Trophoblast cell (in vitro differentiated cells and primary cell): ENCODE data around the gene DIS3L2.

Source experiments
- DNase-seq, 2 donors: peaks; one replicate each; pipeline ENCODE4 v3.0.0-alpha.2; 2016
- H2AFZ ChIP-seq: 2 replicates; pipeline ENCODE4 v1.6.1; 2013; ENCODE audit warnings: low read length, moderate library complexity, mild to moderate bottlenecking; ENCODE audit not compliant: insufficient read depth, poor library complexity
- H2AK5ac ChIP-seq: 2 replicates; pipeline ENCODE4 v1.6.1; 2013; ENCODE audit warnings: mild to moderate bottlenecking, low read length
- H2BK120ac ChIP-seq: 2 replicates; pipeline ENCODE4 v1.6.1; 2013; ENCODE audit warnings: low read length, mild to moderate bottlenecking, moderate library complexity; ENCODE audit not compliant: insufficient read depth, poor library complexity
- H2BK12ac ChIP-seq: 2 replicates; pipeline ENCODE4 v1.6.1; 2013; ENCODE audit warnings: mild to moderate bottlenecking, low read length, moderate library complexity
- H2BK5ac ChIP-seq: 2 replicates; pipeline ENCODE4 v1.6.1; 2013; ENCODE audit warnings: low read length, low read depth, moderate library complexity, mild to moderate bottlenecking; ENCODE audit not compliant: poor library complexity
- H3K14ac ChIP-seq: 2 replicates; pipeline ENCODE4 v1.6.1; 2013; ENCODE audit warnings: mild to moderate bottlenecking, low read length
- H3K18ac ChIP-seq: 2 replicates; pipeline ENCODE4 v1.6.1; 2013; ENCODE audit warnings: mild to moderate bottlenecking, low read length
- H3K23ac ChIP-seq: 2 replicates; pipeline ENCODE4 v1.6.1; 2013; ENCODE audit warnings: low read length
- H3K27ac ChIP-seq: 2 replicates; pipeline ENCODE4 v1.5.1; 2013; ENCODE audit warnings: low read depth, mild to moderate bottlenecking, inconsistent platforms, low read length, moderate library complexity
- H3K27me3 ChIP-seq: 2 replicates; pipeline ENCODE4 v1.6.1; 2013; ENCODE audit warnings: inconsistent platforms, mild to moderate bottlenecking, low read length, moderate library complexity; ENCODE audit not compliant: insufficient read depth
- H3K36me3 ChIP-seq, 2 experiments: 1 replicate in 1 of 2; 2 replicates in 1 of 2; pipeline ENCODE4 v1.6.1; 2013; ENCODE audit warnings: low read length in 2 of 2, mild to moderate bottlenecking in 2 of 2, moderate library complexity in 1 of 2; ENCODE audit not compliant: insufficient read depth in 2 of 2, control insufficient read depth in 1 of 2
- H3K4ac ChIP-seq: 2 replicates; pipeline ENCODE4 v1.6.1; 2013; ENCODE audit warnings: low read depth, mild to moderate bottlenecking, low read length, moderate library complexity
- H3K4me1 ChIP-seq, 2 experiments: 1 replicate in 1 of 2; 2 replicates in 1 of 2; pipeline ENCODE4 v1.6.1; 2013; ENCODE audit warnings: low read length in 2 of 2, mild to moderate bottlenecking in 2 of 2, moderate library complexity in 1 of 2; ENCODE audit not compliant: insufficient read depth in 2 of 2, control insufficient read depth in 1 of 2
- H3K4me2 ChIP-seq: 2 replicates; pipeline ENCODE4 v1.6.1; 2013; ENCODE audit warnings: inconsistent platforms, mild to moderate bottlenecking, low read length, moderate library complexity
- H3K4me3 ChIP-seq: 2 replicates; pipeline ENCODE4 v1.5.1; 2013; ENCODE audit warnings: mild to moderate bottlenecking, low read depth, low read length, inconsistent platforms
- H3K79me1 ChIP-seq: one replicate; pipeline ENCODE4 v1.6.1; 2013; ENCODE audit warnings: low read length
- H3K79me2 ChIP-seq: 2 replicates; pipeline ENCODE4 v1.6.1; 2013; ENCODE audit warnings: low read length, mild to moderate bottlenecking; ENCODE audit not compliant: control insufficient read depth, insufficient read depth, poor library complexity
- H3K9ac ChIP-seq: 2 replicates; pipeline ENCODE4 v1.6.1; 2013; ENCODE audit warnings: mild to moderate bottlenecking, low read length
- H3K9me3 ChIP-seq: 2 replicates; pipeline ENCODE4 v1.6.1; 2013; ENCODE audit warnings: low read depth, mild to moderate bottlenecking, control low read depth, inconsistent platforms, low read length; ENCODE audit not compliant: insufficient read depth
- H4K12ac ChIP-seq: 2 replicates; pipeline ENCODE4 v1.6.1; 2013; ENCODE audit warnings: low read depth, mild to moderate bottlenecking, low read length, moderate library complexity
- H4K8ac ChIP-seq: 2 replicates; pipeline ENCODE4 v1.6.1; 2013; ENCODE audit warnings: low read depth, mild to moderate bottlenecking, low read length, moderate library complexity
- H4K91ac ChIP-seq: one replicate; pipeline ENCODE4 v1.6.1; 2013; ENCODE audit warnings: low read depth, mild to moderate bottlenecking, low read length, moderate library complexity
- WGBS: extraction: QIAGEN DNeasy Blood & Tissue Kit; methylation state at CpG from one replicate; pipeline ENCODE4 v1.1.7; 2013; ENCODE audit warnings: missing lambda C conversion rate; ENCODE audit not compliant: insufficient read length, insufficient coverage; ENCODE audit errors: extremely low coverage; 5-methylcytosine and 5-hydroxymethylcytosine counted together

The DIS3L2 gene

GRCh38 chr2:232240906-232241305 is 279.4 kb downstream of the DIS3L2 start:
- H2BK12ac ChIP-seq: no peak overlapping the region
- peaks cover 2% of the 10 kb centered on the region for H3K9me3 ChIP-seq
- H3K27me3 ChIP-seq: no peaks in the 10 kb centered on the region
- H3K4me1 ChIP-seq: no peaks in the 10 kb centered on the region
- H3K27ac ChIP-seq: no peak overlapping the region
- H4K8ac ChIP-seq: no peak overlapping the region
- no peak overlapping the region for H3K9ac ChIP-seq
- DNase-seq: no peak
- H3K79me1 ChIP-seq: no peaks in the 10 kb centered on the region
- no peaks in the 10 kb centered on the region for H3K79me2 ChIP-seq
- no peak overlapping the region for H3K4me3 ChIP-seq
- no peak overlapping the region for H2BK120ac ChIP-seq
- no peak overlapping the region for H3K18ac ChIP-seq
- H2BK5ac ChIP-seq: no peak overlapping the region
- no peak overlapping the region for H3K14ac ChIP-seq
- H3K4ac ChIP-seq: no peak overlapping the region
- H3K23ac ChIP-seq: no peak overlapping the region
- H2AFZ ChIP-seq: no peak overlapping the region
- no peak overlapping the region for H3K4me2 ChIP-seq
- H4K91ac ChIP-seq: no peak overlapping the region
- no peak overlapping the region for H4K12ac ChIP-seq
- peaks cover 0 to 2% of the 10 kb centered on the region in 2 experiments for H3K36me3 ChIP-seq
- no peak overlapping the region for H2AK5ac ChIP-seq
- no CpG with 5 or more reads among the region's 10 CpGs for WGBS

- Histone ChIP-seq H2BK12ac (no peak overlapping the region), H3K4me2 (no peak overlapping the region), H2AFZ (no peak overlapping the region), H3K14ac (no peak overlapping the region), H3K9me3 (peaks cover 2% of the 10 kb centered on the region), H4K12ac (no peak overlapping the region), H3K36me3 (peaks cover 0 to 2% of the 10 kb centered on the region in 2 experiments), H3K27me3 (no peaks in the 10 kb centered on the region), H3K27ac (no peak overlapping the region), H3K4ac (no peak overlapping the region), H4K8ac (no peak overlapping the region), H3K23ac (no peak overlapping the region), H3K4me3 (no peak overlapping the region), H2AK5ac (no peak overlapping the region), H3K79me1 (no peaks in the 10 kb centered on the region), H3K79me2 (no peaks in the 10 kb centered on the region), H3K4me1 (no peaks in the 10 kb centered on the region), H3K18ac (no peak overlapping the region), H3K9ac (no peak overlapping the region), H2BK120ac (no peak overlapping the region), H2BK5ac (no peak overlapping the region), H4K91ac (no peak overlapping the region)
- DNase-seq: no peak
- WGBS: no CpG with 5 or more reads among the region's 2 CpGs
Measured at GRCh38 chr2:232242316-232242715, 280.8 kb downstream of the DIS3L2 start.

DNA sequence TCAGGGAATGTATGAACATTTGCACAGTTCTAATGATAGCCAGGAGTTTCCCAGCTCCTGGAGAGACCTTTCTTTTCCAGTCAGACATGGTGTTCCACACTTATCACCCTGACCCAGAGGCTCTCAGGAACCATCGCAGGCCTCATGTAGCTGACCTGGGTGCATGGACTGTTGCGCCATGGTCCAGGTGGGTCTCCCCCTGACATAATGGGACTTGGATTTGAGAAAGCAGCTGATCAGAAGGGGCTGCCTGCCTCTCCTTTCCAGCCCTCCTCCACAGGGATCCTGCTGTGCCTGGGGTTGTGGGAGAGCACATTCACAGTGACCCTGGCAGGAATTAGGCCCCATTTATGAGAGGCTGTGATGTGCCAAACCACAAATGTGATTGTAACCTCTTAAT is 283.6 kb downstream of the DIS3L2 start:
- H4K12ac ChIP-seq: no peak overlapping the region
- no peak for DNase-seq
- H3K18ac ChIP-seq: no peak overlapping the region
- H3K27ac ChIP-seq: no peak overlapping the region
- whole genome bisulfite sequencing: no CpG with 5 or more reads among the region's 2 CpGs
- no peaks in the 10 kb centered on the region for H3K27me3 ChIP-seq
- H3K9ac ChIP-seq: no peak overlapping the region
- H2AFZ ChIP-seq: no peak overlapping the region
- H3K9me3 ChIP-seq: peaks cover 2% of the 10 kb centered on the region
- H3K4me1 ChIP-seq: no peaks in the 10 kb centered on the region
- no peak overlapping the region for H4K91ac ChIP-seq
- H2BK12ac ChIP-seq: no peak overlapping the region
- no peak overlapping the region for H4K8ac ChIP-seq
- H3K4me3 ChIP-seq: no peak overlapping the region
- H2BK5ac ChIP-seq: no peak overlapping the region
- H2BK120ac ChIP-seq: no peak overlapping the region
- H3K4me2 ChIP-seq: no peak overlapping the region
- H3K79me1 ChIP-seq: no peaks in the 10 kb centered on the region
- no peak overlapping the region for H3K4ac ChIP-seq
- no peak overlapping the region for H2AK5ac ChIP-seq
- H3K36me3 ChIP-seq: peaks cover 0 to 2% of the 10 kb centered on the region in 2 experiments
- no peak overlapping the region for H3K14ac ChIP-seq
- no peak overlapping the region for H3K23ac ChIP-seq
- no peaks in the 10 kb centered on the region for H3K79me2 ChIP-seq

DNA sequence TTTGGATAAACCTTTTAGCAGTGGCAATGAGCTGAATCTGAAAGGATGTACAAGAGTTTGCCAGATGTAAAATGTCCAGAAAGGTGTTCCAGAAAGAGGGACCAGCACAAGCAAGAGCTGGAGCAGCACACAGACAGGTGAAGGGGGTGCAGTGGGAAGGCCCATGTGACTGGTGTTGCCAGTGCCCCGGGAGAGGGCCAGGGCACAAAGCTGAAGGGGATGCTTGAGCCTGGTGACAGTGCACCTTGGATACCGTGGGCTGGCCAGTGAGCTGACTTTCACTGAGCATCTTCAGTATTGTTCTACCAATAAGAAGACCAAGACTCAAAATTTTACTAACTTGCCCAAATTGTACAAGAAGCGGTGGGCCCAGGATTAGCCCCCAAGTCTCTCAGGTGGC is 284.7 kb downstream of the DIS3L2 start:
- Histone ChIP-seq H2BK12ac (no peak overlapping the region), H4K8ac (no peak overlapping the region)
- no CpG with 5 or more reads among the region's 3 CpGs for WGBS

More for the DNA sequence above, 284.7 kb downstream of the DIS3L2 start:
- Histone ChIP-seq H4K91ac (no peak overlapping the region), H2BK5ac (no peak overlapping the region), H4K12ac (no peak overlapping the region), H3K27ac (no peak overlapping the region), H3K27me3 (no peaks in the 10 kb centered on the region), H3K79me2 (no peaks in the 10 kb centered on the region), H3K23ac (no peak overlapping the region), H3K79me1 (no peaks in the 10 kb centered on the region), H3K4me3 (no peak overlapping the region), H2BK120ac (no peak overlapping the region), H2AFZ (no peak overlapping the region), H3K18ac (no peak overlapping the region), H3K14ac (no peak overlapping the region), H2AK5ac (no peak overlapping the region), H3K4ac (no peak overlapping the region), H3K4me1 (no peaks in the 10 kb centered on the region), H3K36me3 (peaks cover 0 to 2% of the 10 kb centered on the region in 2 experiments), H3K4me2 (no peak overlapping the region), H3K9me3 (peaks cover 2% of the 10 kb centered on the region), H3K9ac (no peak overlapping the region)
- no peak for DNase-seq
